HCT116 (cell line): Measurements from ENCODE around the gene CACNA1C. TPM values are rescaled to one million over a fixed set of nuclear protein-coding genes. Genes with fewer than 3 reads are reported as not detected.

Experiments
- ATAC-seq: fragments of 200-7000 bp; cut with Tn5 transposase; 2 replicates; pipeline ENCODE4 v1.9.1; 2020; ENCODE audit warnings: mild to moderate bottlenecking, moderate library complexity
- BruUV-seq: library from RNA; stranded (reverse); fragments of 400-500 nt; replicated peaks from 2 replicates; lab custom pipeline; 2021; lab: Mats Ljungman, UMichigan
- CTCF ChIA-PET: fragments of 300-600 bp; sonication (Branson Sonifier 250); formaldehyde crosslinking; loops from one replicate; lab custom pipeline; 2021; ENCODE audit warnings: antibody characterized with exemption; lab: Charles Lee
- POLR2A ChIA-PET: fragments of 300-600, 350-600 bp; sonication (Branson Sonifier 250); formaldehyde crosslinking; loops from one replicate; lab custom pipeline; 2021; ENCODE audit warnings: antibody characterized with exemption; lab: Charles Lee
- RAD21 ChIA-PET, 2 experiments: fragments of 300-600 bp; sonication (Branson Sonifier 250); formaldehyde crosslinking; loops; one replicate each; lab custom pipeline; 2023; ENCODE audit warnings: low total read pairs in 2 of 2; ENCODE audit not compliant: uncharacterized antibody in 2 of 2, unreplicated experiment in 2 of 2, low non-redundant PET in 1 of 2; lab: Charles Lee
- DNase-seq: peaks from one replicate; pipeline ENCODE4 v3.0.0-alpha.2; 2010; ENCODE audit warnings: low read depth, low spot score
- H2AFZ ChIP-seq: fragments of 200-600 bp; shearing (Covaris generic), sonication (generic); 2 replicates; pipeline ENCODE4 v1.6.1; 2017; ENCODE audit warnings: low read depth, mixed run types, mixed read lengths, antibody characterized with exemption, low read length; ENCODE audit not compliant: poor library complexity, severe bottlenecking
- H3K27ac ChIP-seq: 2 replicates; pipeline ENCODE4 v1.5.1; 2012; ENCODE audit warnings: low read depth, low read length
- H3K27me3 ChIP-seq: fragments of 200-600 bp; sonication (generic); 2 replicates; pipeline ENCODE4 v1.6.1; 2016; ENCODE audit warnings: mixed run types, low read length, mixed read lengths; ENCODE audit not compliant: insufficient read depth
- H3K36me3 ChIP-seq, 2 experiments: fragments of 200-500 bp in 1 of 2; fragments of 200-600 bp in 1 of 2; sonication (Bioruptor generic) in 1 of 2; sonication (generic) in 1 of 2; 2 replicates each; pipeline versions ENCODE4 v1.5.1 to v1.6.1; 2014 to 2016; ENCODE audit warnings: low read length in 2 of 2, inconsistent platforms in 1 of 2, mixed read lengths in 1 of 2, mixed run types in 1 of 2; ENCODE audit not compliant: insufficient read depth in 2 of 2, control insufficient read depth in 1 of 2
- H3K4me1 ChIP-seq, 2 experiments: fragments of 200-600 bp in 1 of 2; sonication (generic) in 1 of 2; 2 replicates each; pipeline versions ENCODE4 v1.5.1 to v1.6.1; 2012 to 2017; ENCODE audit warnings: low read length in 2 of 2, inconsistent platforms in 1 of 2, mild to moderate bottlenecking in 1 of 2, mixed read lengths in 1 of 2, mixed run types in 1 of 2, moderate library complexity in 1 of 2; ENCODE audit not compliant: insufficient read depth in 2 of 2, control insufficient read depth in 1 of 2
- H3K4me2 ChIP-seq: fragments of 200-600 bp; sonication (generic); 2 replicates; pipeline ENCODE4 v1.6.1; 2017; ENCODE audit warnings: mixed run types, low read length, mixed read lengths
- H3K4me3 ChIP-seq, 2 experiments: fragments of 200-600 bp in 1 of 2; sonication (generic) in 1 of 2; replicated peaks in 1 of 2; 2 replicates each; pipeline ENCODE4 v1.5.1; 2011 to 2016; ENCODE audit warnings: low read length in 2 of 2, control low read depth in 1 of 2, low read depth in 1 of 2, mild to moderate bottlenecking in 1 of 2, mixed read lengths in 1 of 2, mixed run types in 1 of 2
- H3K79me2 ChIP-seq: fragments of 200-600 bp; sonication (generic); 2 replicates; pipeline ENCODE4 v1.6.1; 2017; ENCODE audit warnings: mild to moderate bottlenecking, mixed run types, low read length, moderate library complexity, mixed read lengths; ENCODE audit not compliant: insufficient read depth
- H3K9ac ChIP-seq: fragments of 200-600 bp; sonication (generic); 2 replicates; pipeline ENCODE4 v1.6.1; 2016; ENCODE audit warnings: low read length, mixed read lengths
- H3K9me2 ChIP-seq: fragments of 200-600 bp; sonication (generic), shearing (Covaris generic); 2 replicates; pipeline ENCODE4 v1.6.1; 2017; ENCODE audit warnings: mixed run types, mild to moderate bottlenecking, moderate library complexity; ENCODE audit not compliant: insufficient read depth
- H3K9me3 ChIP-seq, 2 experiments: fragments of 200-500 bp in 1 of 2; fragments of 200-600 bp in 1 of 2; sonication (Bioruptor generic) in 1 of 2; sonication (generic) in 1 of 2; 2 replicates each; pipeline ENCODE4 v1.6.1; 2014 to 2017; ENCODE audit warnings: low read length in 2 of 2, mixed read lengths in 2 of 2, inconsistent platforms in 1 of 2, low read depth in 1 of 2, mild to moderate bottlenecking in 1 of 2, mixed run types in 1 of 2, moderate library complexity in 1 of 2; ENCODE audit not compliant: control insufficient read depth in 1 of 2, insufficient read depth in 1 of 2
- H4K20me1 ChIP-seq: fragments of 200-600 bp; sonication (generic), shearing (Covaris generic); 2 replicates; pipeline ENCODE4 v1.6.1; 2017; ENCODE audit warnings: mixed run types, mild to moderate bottlenecking, moderate library complexity; ENCODE audit not compliant: insufficient read depth
- CBX3 ChIP-seq: IDR thresholded peaks from 2 replicates; pipeline ENCODE4 v1.6.1; 2012; ENCODE audit warnings: low read depth
- ELF1 ChIP-seq: IDR thresholded peaks from 2 replicates; pipeline ENCODE4 v1.6.1; 2012; ENCODE audit warnings: low read depth, borderline replicate concordance
- EZH2phosphoT487 ChIP-seq: fragments of 200-600 bp; IDR thresholded peaks from 2 replicates; pipeline ENCODE4 v1.6.1; 2018; ENCODE audit warnings: antibody characterized with exemption, borderline replicate concordance
- JUND ChIP-seq: IDR thresholded peaks from 2 replicates; pipeline ENCODE4 v1.6.1; 2012
- POLR2AphosphoS5 ChIP-seq: IDR thresholded peaks from 2 replicates; pipeline ENCODE4 v1.6.1; 2011; ENCODE audit warnings: mild to moderate bottlenecking, low read depth, low read length, moderate library complexity
- SIN3A ChIP-seq: IDR thresholded peaks from 2 replicates; pipeline ENCODE4 v1.6.1; 2012; ENCODE audit warnings: low read depth
- ZBTB33 ChIP-seq: IDR thresholded peaks from 2 replicates; pipeline ENCODE4 v1.6.1; 2011; ENCODE audit warnings: mild to moderate bottlenecking, low read length, moderate library complexity; ENCODE audit not compliant: insufficient replicate concordance; ENCODE audit errors: extremely low read depth
- ZFX ChIP-seq: fragments of 450-650 bp; IDR thresholded peaks from 2 replicates; pipeline ENCODE4 v1.6.1; 2017
- intact Hi-C: fragments of 100-400 bp; cut with micrococcal nuclease; formaldehyde crosslinking; loops from 2 replicates; pipeline ENCODE4 v1.10.0; 2022
- total RNA-seq: library from RNA; stranded (reverse); gene quantifications from one replicate; pipeline ENCODE4 v1.2.1, GENCODE V29; 2021; ENCODE audit not compliant: unreplicated experiment

The CACNA1C gene
- total RNA-seq, 1 experiment from 2014 or later, result 0.05 TPM

- RAD21 ChIA-PET, result no interaction called here
- no peak for ATAC-seq
- CTCF ChIA-PET, result no interaction called here
- H3K4me1 ChIP-seq, result peaks cover 0 to 6% of the 10 kb centered on the region in 2 experiments; a peak in 1 of 4 replicates
- POLR2A ChIA-PET, result no interaction called here
- no peaks in the 10 kb centered on the region for H3K27me3 ChIP-seq
- H4K20me1 ChIP-seq, result no peaks in the 10 kb centered on the region
- no peak overlapping the region for H3K9ac ChIP-seq
- no peaks in the 10 kb centered on the region for H3K36me3 ChIP-seq
- no TSS peak for BruUV-seq
- intact Hi-C loops, result loop anchor here (10.0 kb wide), 1 partner anchor 301 kb away; no protein-coding TSS in a partner anchor
- TF ChIP-seq EZH2phosphoT487 (no peak), ELF1 (no peak), POLR2AphosphoS5 (no peak)
- TF ChIP-seq, all 23 proteins: peak for 0
- Histone ChIP-seq H3K4me2 (no peak overlapping the region), H3K27ac (no peak overlapping the region), H3K79me2 (no peaks in the 10 kb centered on the region), H2AFZ (no peak overlapping the region), H3K9me2 (no peaks in the 10 kb centered on the region), H3K9me3 (no peaks in the 10 kb centered on the region), H3K4me3 (no peak overlapping the region)
- DNase-seq, result no peak
Observed at GRCh38 chr12:2283480-2283879, 230.7 kb downstream of the CACNA1C start.

- Histone ChIP-seq H3K4me3 (no peak overlapping the region), H3K4me1 (peaks cover 0 to 6% of the 10 kb centered on the region in 2 experiments; a peak in 1 of 4 replicates), H3K9me3 (no peaks in the 10 kb centered on the region), H3K79me2 (no peaks in the 10 kb centered on the region), H3K27ac (no peak overlapping the region), H3K9ac (no peak overlapping the region), H3K27me3 (no peaks in the 10 kb centered on the region), H4K20me1 (no peaks in the 10 kb centered on the region), H3K36me3 (no peaks in the 10 kb centered on the region), H3K4me2 (no peak overlapping the region), H2AFZ (no peak overlapping the region), H3K9me2 (no peaks in the 10 kb centered on the region)
- POLR2A ChIA-PET, result no interaction called here
- TF ChIP-seq ZBTB33, result no peak
- no peak for TF ChIP-seq JUND
- no peak for TF ChIP-seq EZH2phosphoT487
- TF ChIP-seq CBX3, result no peak
- TF ChIP-seq POLR2AphosphoS5, result no peak
- TF ChIP-seq SIN3A, result no peak
- TF ChIP-seq ZFX, result no peak
- CTCF ChIA-PET, result interaction anchor here (0.7 to 1.0 kb wide), 3 partner anchors 86 to 274 kb away, joined by 3 read pairs; no protein-coding TSS in a partner anchor
- ATAC-seq (no peak), DNase-seq (no peak)
- RAD21 ChIA-PET, result no interaction called here
- intact Hi-C loops, result loop anchor here (1.0 to 10.0 kb wide), 3 partner anchors 227 to 487 kb away; no protein-coding TSS in a partner anchor
- BruUV-seq, result no TSS peak
Observed at GRCh38 chr12:2283916-2284315, 231.1 kb downstream of the CACNA1C start.
